ENCODE data around the gene ZDBF2. TPM values are rescaled to one million over a fixed set of nuclear protein-coding genes. Genes with fewer than 3 reads are reported as not detected.

ZDBF2 gene
- total and polyA plus RNA-seq, 2 of the 8 experiments (the other 6 are each of a cell fraction or from before 2014, with no cell fraction given), result 1.5 to 17.2 TPM

DNA sequence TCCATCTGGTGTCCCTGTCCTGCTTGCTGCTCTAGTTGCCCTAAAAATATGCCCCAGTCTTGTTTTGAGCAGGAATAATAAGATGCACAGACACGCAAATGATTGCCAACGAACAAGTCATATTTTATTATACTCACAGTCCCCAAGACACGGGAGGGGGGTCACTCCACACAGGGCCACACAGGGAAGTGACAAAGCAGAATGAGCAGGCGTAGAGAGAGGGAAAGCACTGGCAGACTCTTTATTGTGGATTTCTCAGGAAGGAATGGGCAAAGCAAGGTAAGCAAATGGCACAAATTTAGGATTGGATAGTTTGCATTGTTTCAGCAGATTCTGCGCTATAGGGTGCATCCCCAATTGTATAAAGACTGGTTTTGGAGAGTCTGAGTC is 20.7 kb upstream of the ZDBF2 start:
- H3K36me3 ChIP-seq (ENCODE audit: control insufficient read depth in 2 of 4, insufficient read depth in 4 of 4, low read length in 3 of 4), result no peaks in the 10 kb centered on the region
- no peak overlapping the region for H3K4ac ChIP-seq (replicated peaks; ENCODE audit: insufficient read length, low read depth, low read length)
- DNase-seq (ENCODE audit: low read depth in 1 of 2, low spot score in 2 of 2) (no peak), FAIRE-seq (no peak)
- peaks cover 0 to 5% of the 10 kb centered on the region in 2 experiments for H4K20me1 ChIP-seq (replicated peaks in 1 of 2; ENCODE audit: control insufficient read depth in 1 of 2, insufficient read depth in 2 of 2, low read length in 2 of 2)
- no peak overlapping the region for H4K8ac ChIP-seq (ENCODE audit: extremely low read depth, insufficient read depth, low read length)
- H3K27me3 ChIP-seq (replicated peaks in 1 of 4; ENCODE audit: control insufficient read depth in 3 of 4, extremely low read depth in 1 of 4, insufficient read depth in 3 of 4, low read length in 3 of 4), result peaks cover 56 to 88% (median 82%) of the 10 kb centered on the region in 4 experiments
- no peak overlapping the region for H3K4me3 ChIP-seq (ENCODE audit: extremely low read depth in 1 of 4, insufficient read depth in 2 of 4, low read depth in 3 of 4, low read length in 4 of 4)
- no peak overlapping the region for H3K9ac ChIP-seq (replicated peaks in 1 of 4; ENCODE audit: extremely low read depth in 1 of 4, low read depth in 3 of 4, low read length in 3 of 4)
- H2BK12ac ChIP-seq (ENCODE audit: low read depth, low read length), result 0 out of 2 replicates have a peak overlapping the region, but pooled peaks have one; percentile 78
- no peak overlapping the region for H2BK120ac ChIP-seq (replicated peaks; ENCODE audit: low read depth, low read length)
- H2BK15ac ChIP-seq (ENCODE audit: low read length), result no peak overlapping the region
- no peaks in the 10 kb centered on the region for H3K9me3 ChIP-seq (ENCODE audit: insufficient read depth in 2 of 2, low read depth in 1 of 2, low read length in 1 of 2)
- H3K4me2 ChIP-seq (ENCODE audit: insufficient read depth in 1 of 2, low read depth in 2 of 2, low read length in 2 of 2), result peak overlapping the region in 1 of 2 experiments; percentile 4; a peak in 2 of 4 replicates
- H2AFZ ChIP-seq (ENCODE audit: low read length), result no peak overlapping the region
- H2BK20ac ChIP-seq (ENCODE audit: low read length), result no peak overlapping the region
- no peak overlapping the region for H3K14ac ChIP-seq (ENCODE audit: insufficient read length)
- WGBS, 2 experiments (ENCODE audit: extremely low coverage in 1 of 2, insufficient coverage in 1 of 2, insufficient read length in 1 of 2, insufficient replicate concordance in 2 of 2, low coverage in 1 of 2, low lambda C conversion rate in 2 of 2, missing lambda C conversion rate in 1 of 2), result 46% methylated on average over 5 of the region's 5 CpGs; no CpG with 5 or more reads in 1 of the 2 experiments
- CTCF ChIA-PET (ENCODE audit: partially characterized antibody), result interaction anchor here (0.6 kb wide), 1 partner anchor 45 kb away, joined by 5 read pairs; no protein-coding TSS in a partner anchor
- peaks cover 0 to 12% (median 5%) of the 10 kb centered on the region in 4 experiments; a peak in 3 of 7 replicates for H3K4me1 ChIP-seq (replicated peaks in 1 of 4; ENCODE audit: control insufficient read depth in 3 of 4, insufficient read depth in 4 of 4, low read length in 3 of 4)
- TF ChIP-seq RNF2 (IDR thresholded peaks at IDR 0.05; ENCODE audit: borderline replicate concordance, low read depth, low read length, missing control alignments, poor library complexity, severe bottlenecking) (peak; percentile 86), EZH2 (IDR thresholded peaks at IDR 0.05; ENCODE audit: low read depth, low read length, severe bottlenecking) (peak; percentile 33), TAF1 (IDR thresholded peaks at IDR 0.05; ENCODE audit: low read depth, low read length) (no peak), TAF7 (optimal IDR thresholded peaks at IDR 0.05; ENCODE audit: borderline replicate concordance, low read depth, low read length) (no peak), SUZ12 (IDR thresholded peaks at IDR 0.05; ENCODE audit: low read length) (peak; percentile 37; the same call in 1 of the 2 replicates)
- TF ChIP-seq, protein P1, sequence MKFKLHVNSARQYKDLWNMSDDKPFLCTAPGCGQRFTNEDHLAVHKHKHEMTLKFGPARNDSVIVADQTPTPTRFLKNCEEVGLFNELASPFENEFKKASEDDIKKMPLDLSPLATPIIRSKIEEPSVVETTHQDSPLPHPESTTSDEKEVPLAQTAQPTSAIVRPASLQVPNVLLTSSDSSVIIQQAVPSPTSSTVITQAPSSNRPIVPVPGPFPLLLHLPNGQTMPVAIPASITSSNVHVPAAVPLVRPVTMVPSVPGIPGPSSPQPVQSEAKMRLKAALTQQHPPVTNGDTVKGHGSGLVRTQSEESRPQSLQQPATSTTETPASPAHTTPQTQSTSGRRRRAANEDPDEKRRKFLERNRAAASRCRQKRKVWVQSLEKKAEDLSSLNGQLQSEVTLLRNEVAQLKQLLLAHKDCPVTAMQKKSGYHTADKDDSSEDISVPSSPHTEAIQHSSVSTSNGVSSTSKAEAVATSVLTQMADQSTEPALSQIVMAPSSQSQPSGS (IDR thresholded peaks at IDR 0.05; ENCODE audit: low read length), result no peak
- no peak overlapping the region for H2BK5ac ChIP-seq (ENCODE audit: low read depth, low read length)
- POLR2A ChIA-PET (ENCODE audit: partially characterized antibody), result no interaction called here
- no peak overlapping the region for H3K18ac ChIP-seq (ENCODE audit: extremely low read depth, low read length)
- no peak overlapping the region for H3K27ac ChIP-seq (ENCODE audit: low read depth, low read length)
- no peak overlapping the region for H4K91ac ChIP-seq (replicated peaks; ENCODE audit: insufficient read length, low read length)
- no peaks in the 10 kb centered on the region for H3K79me1 ChIP-seq (ENCODE audit: low read depth, low read length)
- no peaks in the 10 kb centered on the region for H3K79me2 ChIP-seq (ENCODE audit: control insufficient read depth in 1 of 2, insufficient read depth in 2 of 2, low read length in 2 of 2)
- H4K5ac ChIP-seq (ENCODE audit: insufficient read length, low read depth, low read length), result no peak overlapping the region
- peaks cover 2% of the 10 kb centered on the region; the same call in 1 of the 2 replicates for H3K23me2 ChIP-seq (ENCODE audit: low read depth, low read length)
- no peak overlapping the region for H3K23ac ChIP-seq (ENCODE audit: insufficient read length)
- no peak overlapping the region for H3K56ac ChIP-seq (replicated peaks; ENCODE audit: insufficient read length, low read depth, low read length)
- H2AK5ac ChIP-seq (ENCODE audit: low read depth, low read length), result no peak overlapping the region

Data from H1 (cell line).